PC-3 (cell line): ENCODE measurements around the gene EPO. TPM values are rescaled to one million over a fixed set of nuclear protein-coding genes. Genes with fewer than 3 reads are reported as not detected.

Experiments used
- ATAC-seq: fragments of 200-7000 bp; cut with Tn5 transposase; 2 replicates; pipeline ENCODE4 v1.9.1; 2020; ENCODE audit warnings: mild to moderate bottlenecking, moderate library complexity
- BruUV-seq: library from RNA; stranded (reverse); fragments of 400-500 nt; replicated peaks from 2 replicates; lab custom pipeline; 2021; lab: Mats Ljungman, UMichigan
- CTCF ChIA-PET: fragments of 300-600 bp; sonication (Branson Sonifier 250); formaldehyde crosslinking; loops from one replicate; lab custom pipeline; 2022; ENCODE audit warnings: antibody characterized with exemption; lab: Charles Lee
- POLR2A ChIA-PET: fragments of 300-600 bp; sonication (Branson Sonifier 250); formaldehyde crosslinking; loops from one replicate; lab custom pipeline; 2022; ENCODE audit warnings: antibody characterized with exemption; ENCODE audit not compliant: unreplicated experiment; lab: Charles Lee
- DNase-seq: peaks from one replicate; pipeline ENCODE4 v3.0.0-alpha.2; 2015
- H2AFZ ChIP-seq: fragments of 300-600 bp; sonication (generic); 2 replicates; pipeline ENCODE4 v1.6.0; 2016; ENCODE audit warnings: antibody characterized with exemption, low read length
- H3F3A ChIP-seq: fragments of 300-600 bp; sonication (generic); one replicate; pipeline ENCODE4 v1.6.0; 2017; ENCODE audit warnings: antibody characterized with exemption, low read length, control low read depth, mild to moderate bottlenecking; ENCODE audit not compliant: unreplicated experiment
- H3K27ac ChIP-seq: fragments of 300-600 bp; sonication (generic); 2 replicates; pipeline ENCODE4 v1.5.1; 2016; ENCODE audit warnings: mild to moderate bottlenecking, low read length
- H3K27me3 ChIP-seq: fragments of 300-600 bp; sonication (generic); 2 replicates; pipeline ENCODE4 v1.6.1; 2016; ENCODE audit warnings: low read length, mixed read lengths
- H3K36me3 ChIP-seq: fragments of 300-600 bp; sonication (generic); 2 replicates; pipeline ENCODE4 v1.6.1; 2016; ENCODE audit warnings: low read depth, mixed run types, low read length, mixed read lengths
- H3K4me1 ChIP-seq: fragments of 300-600 bp; sonication (generic); 2 replicates; pipeline ENCODE4 v1.5.1; 2016; ENCODE audit warnings: low read length; ENCODE audit not compliant: insufficient read depth
- H3K4me2 ChIP-seq: fragments of 300-600 bp; sonication (generic); 2 replicates; pipeline ENCODE4 v1.6.0; 2016; ENCODE audit warnings: low read length
- H3K4me3 ChIP-seq: fragments of 300-600 bp; sonication (generic); 2 replicates; pipeline ENCODE4 v1.5.1; 2016; ENCODE audit warnings: mild to moderate bottlenecking, low read length, mixed read lengths
- H3K79me2 ChIP-seq: fragments of 300-600 bp; sonication (generic); 2 replicates; pipeline ENCODE4 v1.6.1; 2017; ENCODE audit warnings: low read length, mixed read lengths
- H3K9ac ChIP-seq: fragments of 300-600 bp; sonication (generic); 2 replicates; pipeline ENCODE4 v1.6.0; 2016; ENCODE audit warnings: mild to moderate bottlenecking, low read length
- H3K9me2 ChIP-seq: fragments of 300-600 bp; sonication (generic); replicated peaks from 2 replicates; pipeline ENCODE4 v1.6.1; 2016; ENCODE audit warnings: mixed run types, low read length, mixed read lengths
- H3K9me3 ChIP-seq: fragments of 300-600 bp; sonication (generic); 2 replicates; pipeline ENCODE4 v1.6.1; 2016; ENCODE audit warnings: low read length, mixed read lengths
- H4K20me1 ChIP-seq: fragments of 300-600 bp; sonication (generic); 2 replicates; pipeline ENCODE4 v1.6.1; 2016; ENCODE audit warnings: low read length, mixed read lengths
- EZH2 ChIP-seq: fragments of 300-600 bp; sonication (generic); IDR thresholded peaks from one replicate; pipeline ENCODE4 v1.6.1; 2017; ENCODE audit warnings: antibody characterized with exemption, mild to moderate bottlenecking, low read length; ENCODE audit not compliant: unreplicated experiment
- EZH2phosphoT487 ChIP-seq: fragments of 300-600 bp; sonication (generic); IDR thresholded peaks from 2 replicates; pipeline ENCODE4 v1.6.1; 2018; ENCODE audit warnings: mild to moderate bottlenecking, antibody characterized with exemption, low read length, borderline replicate concordance
- intact Hi-C: fragments of 100-400 bp; cut with micrococcal nuclease; formaldehyde crosslinking; loops from 2 replicates; pipeline ENCODE4 v1.9.0; 2023
- total RNA-seq: library from RNA; depleted of rRNA; stranded (reverse); fragments of >200 nt; gene quantifications from 2 replicates; pipeline ENCODE4 v1.2.3, GENCODE V29; 2014
- TF ChIP-seq, protein P1 (sequence below): fragments of 300-600 bp; sonication (generic); conservative IDR thresholded peaks from 2 replicates; pipeline ENCODE4 v1.5.1; 2017; ENCODE audit warnings: antibody characterized with exemption, low read depth, mild to moderate bottlenecking, low read length

The EPO gene
- total RNA-seq, 1 experiment from 2014 or later = not detected

DNA sequence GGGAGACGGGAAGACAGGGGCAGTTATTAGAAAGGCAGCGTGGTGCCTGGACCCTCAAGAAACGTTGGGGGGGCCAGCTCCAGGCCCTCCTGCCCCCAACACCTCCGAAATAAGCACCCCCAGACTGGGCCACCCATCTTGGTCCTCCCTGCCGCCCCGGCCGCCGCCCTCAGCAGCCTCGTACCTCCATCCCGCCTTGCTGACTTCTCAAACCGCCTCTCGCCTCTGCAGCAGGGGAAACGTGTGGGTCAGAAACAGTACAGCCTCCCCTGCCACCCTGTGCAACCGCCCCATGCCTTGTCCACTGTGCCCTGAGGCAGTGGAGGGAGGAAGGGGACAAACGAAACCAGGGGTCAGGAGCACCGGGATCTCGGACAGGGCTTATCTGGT lies 33.5 kb upstream of the EPO start:
- Histone ChIP-seq H3K9me2 (no peaks in the 10 kb centered on the region), H2AFZ (no peak overlapping the region), H3K4me3 (no peak overlapping the region), H3K79me2 (peaks cover 35% of the 10 kb centered on the region), H3K27ac (no peak overlapping the region), H3K4me1 (peaks cover 1% of the 10 kb centered on the region), H3K27me3 (no peaks in the 10 kb centered on the region), H3K9me3 (no peaks in the 10 kb centered on the region), H3F3A (no peaks in the 10 kb centered on the region), H3K9ac (no peak overlapping the region), H3K4me2 (no peak overlapping the region), H3K36me3 (peaks cover 9% of the 10 kb centered on the region), H4K20me1 (peaks cover 5% of the 10 kb centered on the region)
- no TSS peak for BruUV-seq
- DNase-seq (no peak), ATAC-seq (no peak)
- ChIA-PET CTCF (no interaction called here), POLR2A (no interaction called here)
- intact Hi-C loops = no loop called here
- TF ChIP-seq, protein P1, sequence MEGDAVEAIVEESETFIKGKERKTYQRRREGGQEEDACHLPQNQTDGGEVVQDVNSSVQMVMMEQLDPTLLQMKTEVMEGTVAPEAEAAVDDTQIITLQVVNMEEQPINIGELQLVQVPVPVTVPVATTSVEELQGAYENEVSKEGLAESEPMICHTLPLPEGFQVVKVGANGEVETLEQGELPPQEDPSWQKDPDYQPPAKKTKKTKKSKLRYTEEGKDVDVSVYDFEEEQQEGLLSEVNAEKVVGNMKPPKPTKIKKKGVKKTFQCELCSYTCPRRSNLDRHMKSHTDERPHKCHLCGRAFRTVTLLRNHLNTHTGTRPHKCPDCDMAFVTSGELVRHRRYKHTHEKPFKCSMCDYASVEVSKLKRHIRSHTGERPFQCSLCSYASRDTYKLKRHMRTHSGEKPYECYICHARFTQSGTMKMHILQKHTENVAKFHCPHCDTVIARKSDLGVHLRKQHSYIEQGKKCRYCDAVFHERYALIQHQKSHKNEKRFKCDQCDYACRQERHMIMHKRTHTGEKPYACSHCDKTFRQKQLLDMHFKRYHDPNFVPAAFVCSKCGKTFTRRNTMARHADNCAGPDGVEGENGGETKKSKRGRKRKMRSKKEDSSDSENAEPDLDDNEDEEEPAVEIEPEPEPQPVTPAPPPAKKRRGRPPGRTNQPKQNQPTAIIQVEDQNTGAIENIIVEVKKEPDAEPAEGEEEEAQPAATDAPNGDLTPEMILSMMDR = no peak
- no peak for TF ChIP-seq EZH2phosphoT487
- TF ChIP-seq EZH2 = no peak

DNA sequence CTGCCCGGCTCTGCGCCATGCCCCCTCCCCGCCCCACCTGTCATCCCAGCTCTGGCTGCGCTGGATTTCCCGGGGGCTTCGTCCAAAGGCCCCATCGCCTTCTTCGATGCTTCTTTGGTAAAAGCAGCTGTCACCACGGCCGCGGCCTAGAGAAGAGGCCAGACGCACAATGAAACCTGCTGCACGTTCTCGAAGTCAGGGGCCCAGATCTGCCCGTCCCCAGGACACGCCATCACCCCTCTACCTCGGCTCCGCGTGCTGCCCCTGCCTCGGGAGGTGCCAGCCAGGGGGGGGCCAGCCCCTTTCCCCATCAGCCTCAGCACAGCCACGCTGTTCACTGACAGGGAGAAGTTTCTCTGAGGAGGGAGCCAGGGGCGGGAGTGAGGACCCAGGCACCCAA lies 33.0 kb upstream of the EPO start:
- ATAC-seq (no peak), DNase-seq (no peak)
- TF ChIP-seq EZH2 (no peak), EZH2phosphoT487 (no peak)
- TF ChIP-seq, protein P1 = no peak
- Histone ChIP-seq H3K4me2 (no peak overlapping the region), H3K36me3 (peaks cover 5% of the 10 kb centered on the region), H3K27me3 (no peaks in the 10 kb centered on the region), H3K9me3 (no peaks in the 10 kb centered on the region), H3K9ac (no peak overlapping the region), H3K4me1 (peaks cover 6% of the 10 kb centered on the region), H2AFZ (no peak overlapping the region), H3K4me3 (no peak overlapping the region), H3K27ac (no peak overlapping the region), H3K9me2 (no peaks in the 10 kb centered on the region), H3K79me2 (peaks cover 40% of the 10 kb centered on the region), H3F3A (no peaks in the 10 kb centered on the region), H4K20me1 (peaks cover 5% of the 10 kb centered on the region)
- intact Hi-C loops = no loop called here
- ChIA-PET CTCF (no interaction called here), POLR2A (no interaction called here)
- no TSS peak for BruUV-seq

DNA sequence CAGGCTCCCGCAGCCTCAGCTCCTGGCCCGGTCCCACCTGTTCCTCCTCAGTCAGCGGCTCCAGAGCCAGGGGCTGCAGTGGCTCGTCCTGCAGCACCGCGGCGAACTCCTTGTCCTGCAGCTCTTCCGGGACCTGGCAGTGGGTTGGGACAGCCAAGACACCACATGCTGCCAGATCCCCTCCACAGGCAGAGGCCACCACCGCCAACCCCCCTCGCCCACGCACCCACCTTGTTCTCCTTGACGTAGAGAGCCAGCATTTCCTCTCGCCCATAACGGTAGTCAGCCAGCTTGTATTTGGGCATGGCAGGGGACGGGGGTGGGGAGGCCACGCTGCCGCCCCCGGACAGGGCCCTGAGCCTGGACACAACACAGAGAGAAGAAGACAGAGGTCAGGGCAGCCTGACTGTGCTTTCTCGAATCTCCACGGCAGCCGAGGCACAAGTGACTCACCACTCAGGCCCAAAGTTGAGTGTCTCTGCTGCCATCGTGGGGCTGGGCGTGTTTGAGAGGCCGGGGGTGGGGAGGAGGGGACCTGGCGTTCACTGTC lies 32.4 kb upstream of the EPO start:
- Histone ChIP-seq H3K4me2 (no peak overlapping the region), H3K9me3 (no peaks in the 10 kb centered on the region), H3K4me1 (peaks cover 11% of the 10 kb centered on the region), H2AFZ (no peak overlapping the region), H3K36me3 (peaks cover 5% of the 10 kb centered on the region), H3K79me2 (peaks cover 46% of the 10 kb centered on the region), H3K9me2 (no peaks in the 10 kb centered on the region), H3K4me3 (no peak overlapping the region), H3K27ac (no peak overlapping the region), H4K20me1 (peaks cover 5% of the 10 kb centered on the region), H3K9ac (no peak overlapping the region), H3K27me3 (no peaks in the 10 kb centered on the region), H3F3A (no peaks in the 10 kb centered on the region)
- DNase-seq = no peak
- CTCF ChIA-PET = no interaction called here
- intact Hi-C loops = no loop called here
- BruUV-seq = no TSS peak
- POLR2A ChIA-PET = no interaction called here
- ATAC-seq = no peak
- TF ChIP-seq EZH2phosphoT487 (no peak), EZH2 (no peak)
- TF ChIP-seq, protein P1 = no peak
